NCI-H2171 treated with DMSO at 0.1 percent for 48 hours (cell line): Measurements from ENCODE around the gene HS6ST3.

Source experiments
- DNase-seq: peaks from one replicate; lab custom pipeline; 2025; lab: John Stamatoyannopoulos, UW

HS6ST3 gene

DNA sequence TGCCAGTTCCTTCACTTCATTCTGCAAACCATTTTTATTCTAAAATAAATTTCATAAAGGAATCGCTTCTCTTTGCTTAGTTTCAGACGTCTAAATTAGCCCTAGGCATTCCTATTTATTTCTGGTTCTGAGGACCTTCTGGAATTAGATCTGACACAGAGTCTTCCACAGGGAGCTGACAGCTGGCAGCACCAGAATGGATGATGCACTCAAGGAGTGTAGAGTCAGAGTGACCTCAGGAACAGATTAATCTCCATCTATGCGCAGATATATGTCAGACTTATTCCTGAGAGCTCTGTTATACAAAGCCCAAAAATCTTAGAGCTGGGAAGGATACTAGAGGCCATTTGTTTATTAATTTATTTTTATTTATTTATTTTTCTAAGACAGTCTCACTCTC lies 450.8 kb downstream of the HS6ST3 start:
- peak; percentile 22 for DNase-seq

DNA sequence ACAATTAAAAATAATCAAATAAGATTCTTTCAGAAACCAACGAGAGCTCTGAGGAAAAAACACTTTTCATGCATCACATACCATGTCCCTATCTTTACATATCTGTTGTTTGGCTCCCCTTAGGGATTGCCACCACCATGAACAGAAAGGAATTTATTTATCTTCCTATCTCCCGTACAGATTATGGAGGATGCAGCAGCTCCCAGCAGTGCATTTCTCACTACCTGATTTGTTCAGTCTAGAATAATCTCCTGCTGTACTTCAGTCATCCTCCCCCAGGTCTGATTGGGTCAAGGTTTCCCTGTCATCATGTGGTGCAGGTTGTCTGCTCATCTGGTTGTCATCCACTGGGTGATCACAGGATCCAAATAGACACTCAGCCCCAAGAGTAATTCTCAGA lies 453.1 kb downstream of the HS6ST3 start:
- DNase-seq, result no peak

DNA sequence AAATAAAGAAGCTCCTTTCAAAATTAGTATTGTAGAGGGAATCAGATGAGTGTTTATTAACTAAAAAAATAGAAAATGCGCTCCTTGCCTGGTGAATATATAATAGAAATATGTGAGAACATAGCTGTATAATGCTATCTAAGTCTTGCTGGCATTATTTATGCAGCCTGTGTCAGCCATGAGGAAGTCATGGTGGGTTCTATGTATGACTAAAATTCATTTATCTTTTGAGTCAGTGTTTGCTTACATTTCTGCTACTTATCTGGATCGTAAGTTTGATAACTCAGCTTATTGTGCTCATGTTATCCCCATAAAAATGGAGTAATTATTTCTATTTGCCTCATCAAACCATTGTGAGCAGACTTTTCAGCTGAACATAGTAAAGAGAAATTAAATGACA lies 455.1 kb downstream of the HS6ST3 start:
- no peak for DNase-seq

DNA sequence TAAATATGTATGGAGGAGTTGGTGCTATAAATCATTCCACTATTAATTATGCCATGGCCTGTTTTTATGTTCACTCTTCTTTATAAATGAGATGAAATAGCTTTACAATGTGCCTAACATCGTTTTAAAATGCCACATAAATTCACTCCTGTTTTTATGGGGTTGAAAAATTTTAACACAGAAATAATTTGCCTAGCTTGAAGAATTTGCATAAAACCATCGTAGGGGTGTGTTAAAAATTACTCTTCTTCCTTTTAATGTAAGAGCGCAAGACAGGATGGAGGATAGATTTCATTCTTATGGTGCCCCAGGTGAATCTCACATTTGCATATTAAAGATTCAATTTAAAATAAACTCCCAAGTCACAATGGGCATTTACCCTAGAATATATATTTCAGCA lies 456.6 kb downstream of the HS6ST3 start:
- DNase-seq, result no peak

DNA sequence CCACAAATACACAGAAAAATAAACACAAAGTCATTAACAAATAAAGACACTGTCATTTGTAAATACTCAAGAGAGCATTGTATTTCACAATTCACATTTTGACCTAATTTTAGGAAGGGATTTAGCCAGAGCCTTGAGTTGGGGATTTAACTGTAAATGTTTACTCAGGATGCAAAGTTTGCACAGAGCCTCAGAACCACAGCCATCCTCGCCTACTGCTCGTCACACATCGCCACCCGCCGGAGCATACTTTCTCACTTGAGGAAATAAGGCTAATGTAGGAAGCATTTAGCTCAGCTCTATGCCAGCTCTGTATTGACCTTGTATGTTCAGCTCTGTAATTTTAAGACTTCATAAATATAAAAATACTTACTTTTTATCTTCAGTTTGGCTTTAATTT lies 461.6 kb downstream of the HS6ST3 start:
- no peak for DNase-seq

DNA sequence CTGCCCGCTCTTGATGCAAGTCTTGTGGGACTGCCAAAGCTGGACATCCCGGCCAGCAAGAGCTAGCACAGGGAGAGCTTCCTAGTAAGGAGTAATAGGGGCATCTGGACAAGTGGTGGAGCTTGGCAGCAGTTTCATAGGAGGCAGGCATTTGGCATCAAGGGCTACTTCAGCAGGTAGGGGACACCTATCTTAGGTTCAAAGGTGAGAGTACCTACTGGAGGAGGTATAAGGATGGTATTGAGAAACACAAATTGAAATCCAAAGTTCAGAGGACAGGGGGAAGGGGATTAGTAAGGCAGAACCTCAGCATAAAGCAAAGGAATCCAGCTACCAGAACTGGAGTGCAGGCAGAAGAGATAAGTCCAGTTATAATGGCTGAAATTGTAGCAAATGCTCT lies 462.7 kb downstream of the HS6ST3 start:
- DNase-seq, result no peak

DNA sequence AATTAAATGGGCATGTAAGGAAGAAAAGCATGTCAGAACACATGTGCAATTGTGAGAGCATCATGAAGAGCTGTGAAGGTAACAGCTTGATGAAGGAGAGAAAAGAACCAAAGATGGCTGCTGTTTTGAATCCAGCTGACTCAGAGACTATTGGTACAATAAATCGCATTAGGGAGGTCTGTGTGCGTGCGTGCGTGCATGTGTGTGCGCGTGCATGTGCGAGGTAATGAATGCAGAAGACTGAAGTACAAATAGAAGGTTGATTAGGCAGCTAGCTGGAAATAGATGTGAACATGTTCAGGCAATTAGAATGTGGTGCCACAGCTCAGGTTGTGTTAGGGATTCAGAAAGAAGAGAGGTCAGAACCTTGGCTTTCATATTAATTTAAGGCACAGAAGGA lies 463.9 kb downstream of the HS6ST3 start:
- peak; percentile 23 for DNase-seq

DNA sequence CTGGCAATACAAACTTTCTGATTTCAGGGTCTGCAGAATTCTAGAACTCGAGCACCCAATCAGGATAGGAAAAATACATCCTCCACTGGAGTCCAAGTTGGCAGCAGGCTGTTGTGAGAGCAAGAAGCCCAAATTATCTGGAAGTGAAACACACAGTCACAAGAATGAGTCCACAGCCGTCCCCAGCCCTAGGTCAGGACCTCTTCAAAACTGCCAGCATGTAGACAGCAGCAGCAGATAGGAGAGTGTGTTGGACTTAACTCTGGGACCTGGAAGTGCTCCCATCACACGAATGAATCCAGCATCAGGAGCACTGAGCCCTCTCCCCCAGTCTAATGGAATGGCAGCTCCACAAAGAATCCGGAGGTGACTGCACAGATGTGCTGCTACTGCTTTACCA lies 483.7 kb downstream of the HS6ST3 start:
- no peak for DNase-seq

DNA sequence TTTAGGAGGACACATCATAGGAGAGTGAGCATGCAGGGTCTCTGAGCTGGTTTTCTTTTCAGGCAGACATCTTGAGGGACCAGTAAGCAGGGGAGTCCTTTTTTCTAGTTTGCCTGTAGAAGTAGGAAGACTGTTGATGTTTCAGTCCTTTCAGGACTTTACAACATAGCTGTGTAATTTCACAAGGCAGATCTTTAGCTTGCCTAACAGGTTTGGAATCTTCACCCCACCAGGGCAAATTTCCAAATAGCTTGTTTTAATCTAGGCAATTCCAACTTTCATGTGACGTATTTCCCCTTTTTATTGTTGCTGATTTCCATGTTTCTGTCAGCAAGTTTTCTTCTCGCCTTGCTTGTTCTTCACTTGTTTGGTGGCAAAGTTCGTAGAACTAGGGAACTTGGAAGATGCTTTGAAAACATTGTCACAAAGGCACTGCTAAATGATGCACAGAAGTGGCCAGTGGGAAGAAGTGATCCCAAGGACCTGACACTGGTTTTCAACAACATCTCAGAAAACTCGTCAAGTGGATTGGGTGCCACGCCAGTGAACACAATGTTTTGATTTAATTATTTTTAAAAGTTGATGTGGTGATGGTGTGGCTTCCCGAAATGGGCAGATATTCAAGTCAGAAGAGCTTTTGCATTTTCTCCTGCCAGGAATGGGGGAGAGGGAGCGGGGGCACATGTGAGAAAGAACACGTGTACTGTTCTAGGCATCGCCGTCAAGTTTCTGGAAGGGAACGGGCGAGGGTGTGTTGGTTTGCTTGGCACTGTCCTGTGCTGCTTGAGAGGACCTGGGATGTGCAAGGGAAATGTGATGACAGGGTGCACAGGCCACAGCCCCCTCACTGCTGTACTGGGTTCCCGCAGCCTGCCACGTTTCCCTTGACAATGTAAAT lies 485.8 kb downstream of the HS6ST3 start:
- DNase-seq, result no peak

DNA sequence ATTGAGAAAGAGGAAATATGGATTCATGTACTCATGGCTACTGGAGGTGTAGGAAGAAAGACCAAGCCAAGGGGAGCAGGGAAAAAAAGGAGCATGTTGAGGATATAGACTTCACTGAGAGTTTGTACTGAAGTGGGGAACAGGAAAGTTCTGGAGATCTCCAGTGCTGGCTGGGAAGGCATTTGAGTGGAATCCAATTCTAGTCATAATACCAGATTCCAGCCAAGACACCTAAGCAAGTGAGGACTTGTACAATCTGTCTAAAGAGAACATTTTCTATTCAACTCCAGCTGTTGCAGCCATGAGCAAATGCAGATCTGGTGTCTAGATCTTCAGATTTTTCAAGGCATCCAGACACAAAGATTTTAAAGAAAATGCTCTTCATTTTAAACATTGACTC lies 491.8 kb downstream of the HS6ST3 start:
- DNase-seq, result peak; percentile 43

DNA sequence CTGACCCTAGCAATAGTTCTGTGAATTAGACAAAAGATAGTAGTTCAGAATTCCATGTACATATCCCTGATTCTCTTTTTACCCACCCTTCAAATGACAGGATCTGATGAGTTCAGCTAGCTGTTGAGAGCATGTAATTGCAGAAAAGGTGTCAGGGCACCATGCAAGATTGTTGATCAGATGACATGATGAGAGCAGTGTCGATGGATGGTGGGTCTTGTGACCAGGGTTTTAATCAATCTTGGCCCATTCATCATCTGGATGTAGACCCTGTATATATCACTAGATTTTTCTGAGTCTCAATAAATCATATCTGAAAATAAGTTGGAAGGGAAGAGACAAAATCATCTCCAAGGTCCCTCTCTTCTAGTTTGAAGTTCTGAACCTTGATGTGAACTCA lies 525.3 kb downstream of the HS6ST3 start:
- DNase-seq, result no peak

DNA sequence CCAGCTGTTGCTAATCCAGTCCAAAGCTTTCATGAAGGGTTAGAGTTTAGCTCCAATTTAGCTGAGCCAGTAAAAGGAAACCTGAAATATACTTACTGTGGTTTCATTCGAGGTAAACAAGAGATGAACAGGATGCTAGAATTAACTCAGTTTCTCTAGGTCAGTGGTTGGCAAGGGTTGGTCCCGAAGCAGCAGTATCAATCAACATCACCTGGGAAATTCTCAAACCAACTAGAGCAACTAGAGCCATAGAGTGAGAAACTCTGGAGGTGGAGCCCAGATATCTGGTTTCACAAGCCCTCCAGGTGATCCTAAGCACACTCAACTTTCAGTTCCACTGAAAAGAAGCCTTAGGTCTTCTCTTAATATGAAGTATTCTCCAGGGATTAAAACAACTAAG lies 527.6 kb downstream of the HS6ST3 start:
- peak; percentile 16 for DNase-seq

DNA sequence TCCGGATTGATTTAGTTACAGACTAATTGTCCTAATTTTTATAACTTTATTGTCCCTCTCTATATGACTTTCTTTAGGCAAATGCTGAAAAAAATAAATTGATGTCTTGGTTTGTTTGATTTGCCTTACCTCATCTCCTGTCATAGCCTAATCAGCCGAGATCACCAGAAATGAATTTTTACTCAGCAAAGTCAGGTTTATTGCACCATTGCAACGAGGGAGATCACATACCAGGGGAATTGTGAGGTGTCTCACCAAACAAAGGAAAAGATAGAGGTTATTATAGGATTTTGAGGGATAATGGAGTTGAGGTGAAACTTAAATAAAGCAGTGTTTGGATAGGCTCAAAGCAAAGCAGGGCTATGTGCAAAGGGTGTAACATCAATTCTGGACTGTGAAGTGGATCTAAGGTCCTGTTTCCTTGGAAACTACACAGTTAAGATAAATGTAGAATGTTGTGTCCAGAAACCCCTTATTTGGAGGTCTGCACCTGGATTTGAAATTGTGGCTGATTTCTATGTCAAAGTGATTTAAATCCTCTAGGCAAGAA lies 531.8 kb downstream of the HS6ST3 start:
- DNase-seq, result no peak

DNA sequence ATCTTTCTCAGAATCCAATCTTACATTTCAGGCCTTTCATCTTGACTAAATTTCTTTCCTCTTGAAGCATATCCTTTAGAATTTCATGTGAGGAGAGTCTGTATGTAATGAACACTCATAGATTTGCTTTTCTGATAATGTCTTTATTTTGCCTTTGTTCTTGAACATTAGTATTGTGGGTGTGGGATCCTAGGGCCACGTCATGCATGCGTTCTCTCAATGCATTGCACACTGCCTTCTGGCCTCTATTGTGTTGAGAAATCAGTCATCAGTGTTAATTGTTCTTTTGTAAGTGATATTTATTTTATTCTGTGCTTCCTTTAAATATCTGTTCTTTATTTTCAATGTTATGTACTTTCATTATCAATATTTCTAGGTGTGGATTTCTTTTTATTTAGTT lies 539.4 kb downstream of the HS6ST3 start:
- DNase-seq, result no peak

DNA sequence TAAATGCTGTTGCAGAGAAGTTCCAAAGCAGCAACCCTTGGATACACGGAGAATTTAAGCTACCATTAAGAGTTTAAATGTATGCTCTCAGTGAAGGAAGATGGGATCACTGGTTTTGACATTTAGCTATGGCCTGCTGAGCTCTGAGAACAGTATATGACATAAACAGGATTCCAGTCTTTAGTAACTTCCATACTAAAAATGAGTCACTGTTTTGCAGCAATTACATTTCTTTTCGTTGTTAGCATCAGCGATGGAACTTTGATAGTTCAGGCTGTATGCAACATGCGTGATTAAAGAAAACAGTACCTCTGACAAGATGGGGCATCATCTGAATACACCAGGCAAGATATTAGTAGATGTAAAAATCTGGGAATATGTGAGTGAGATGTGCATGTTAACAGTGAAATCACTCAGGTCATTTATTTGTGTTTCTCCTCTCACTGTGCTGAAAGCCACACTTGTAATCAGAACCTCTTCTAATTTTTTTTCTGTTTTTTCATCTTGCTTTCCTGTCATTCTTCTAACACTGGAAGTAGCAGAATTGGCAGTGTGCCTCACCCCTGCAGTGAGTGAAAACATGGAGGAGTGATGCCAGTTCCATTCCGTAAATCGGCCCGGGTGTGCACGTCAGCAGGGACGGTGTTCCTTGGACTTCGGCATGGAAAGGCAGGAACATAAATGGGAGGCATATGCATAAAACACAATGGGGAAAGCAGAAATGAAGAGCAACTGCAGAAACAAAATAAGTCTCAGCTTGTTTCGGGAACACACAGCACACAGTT lies 542.8 kb downstream of the HS6ST3 start:
- no peak for DNase-seq

DNA sequence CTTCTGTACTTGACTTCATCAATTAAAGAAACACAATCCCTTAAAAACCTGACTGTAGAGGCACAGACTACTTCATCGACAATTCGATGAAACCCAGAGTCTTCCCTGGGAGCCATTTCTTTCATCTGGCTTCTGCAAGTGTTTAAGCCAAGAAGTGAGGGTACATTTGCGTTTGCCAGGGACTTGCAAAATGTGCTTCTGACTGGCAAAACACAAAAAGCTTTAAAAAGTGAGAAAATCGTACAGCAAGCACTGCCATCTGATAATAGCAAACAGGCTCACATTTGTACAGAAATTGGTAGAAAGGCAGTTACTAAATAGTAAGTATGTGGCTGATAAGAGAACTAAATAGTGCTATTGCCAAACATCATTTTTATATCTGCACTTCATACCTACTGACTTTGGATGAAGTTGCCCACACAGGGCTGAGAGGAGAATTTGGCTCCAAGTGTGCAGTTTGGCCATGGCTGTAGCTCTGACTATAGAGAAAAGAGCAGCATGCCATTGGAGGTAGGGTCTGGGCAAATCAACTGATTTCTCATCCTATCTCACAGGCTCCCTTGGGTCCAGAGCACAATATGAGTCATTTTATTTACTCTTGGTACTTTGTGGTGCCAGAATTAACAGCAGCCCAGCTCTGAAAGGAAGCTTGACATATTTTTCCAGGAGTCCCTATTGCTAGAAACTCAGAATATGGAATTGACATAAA lies 546.2 kb downstream of the HS6ST3 start:
- DNase-seq, result no peak

DNA sequence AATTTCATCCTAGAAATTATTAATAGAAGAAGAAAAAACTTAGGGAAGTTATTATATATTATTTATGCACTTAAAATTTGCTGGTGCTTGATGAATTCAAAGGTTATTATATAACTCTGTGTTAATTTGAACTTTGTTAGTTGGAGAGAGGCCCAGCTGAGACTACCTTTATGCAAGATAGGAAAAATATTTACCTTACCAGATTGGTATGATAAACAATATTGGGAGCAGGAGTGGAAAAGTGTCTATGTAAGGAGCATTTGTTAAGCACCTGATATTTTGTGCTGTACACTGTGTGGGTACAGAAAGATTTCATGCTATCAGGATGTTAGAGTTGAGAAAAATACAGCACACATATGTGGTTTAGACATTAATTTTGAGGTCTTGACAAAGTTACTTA lies 547.1 kb downstream of the HS6ST3 start:
- no peak for DNase-seq

DNA sequence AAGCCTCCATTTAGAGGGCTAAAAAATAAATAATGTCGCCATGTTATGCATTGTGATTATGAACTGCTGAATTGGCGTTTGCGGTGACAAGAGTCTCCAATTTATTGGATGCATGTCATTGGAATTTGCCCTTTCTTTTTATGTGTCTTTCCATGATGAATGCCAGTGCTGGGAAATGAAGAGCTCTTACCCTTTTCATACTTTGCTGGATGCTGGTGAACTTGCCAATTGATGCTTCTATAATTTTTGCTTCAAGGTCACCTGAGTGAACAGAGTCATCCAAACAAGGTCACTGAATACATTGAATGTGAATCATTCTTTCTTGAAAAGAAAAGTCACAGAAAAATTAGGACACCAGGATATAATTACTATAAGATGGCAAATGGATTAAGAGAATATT lies 556.2 kb downstream of the HS6ST3 start:
- no peak for DNase-seq

DNA sequence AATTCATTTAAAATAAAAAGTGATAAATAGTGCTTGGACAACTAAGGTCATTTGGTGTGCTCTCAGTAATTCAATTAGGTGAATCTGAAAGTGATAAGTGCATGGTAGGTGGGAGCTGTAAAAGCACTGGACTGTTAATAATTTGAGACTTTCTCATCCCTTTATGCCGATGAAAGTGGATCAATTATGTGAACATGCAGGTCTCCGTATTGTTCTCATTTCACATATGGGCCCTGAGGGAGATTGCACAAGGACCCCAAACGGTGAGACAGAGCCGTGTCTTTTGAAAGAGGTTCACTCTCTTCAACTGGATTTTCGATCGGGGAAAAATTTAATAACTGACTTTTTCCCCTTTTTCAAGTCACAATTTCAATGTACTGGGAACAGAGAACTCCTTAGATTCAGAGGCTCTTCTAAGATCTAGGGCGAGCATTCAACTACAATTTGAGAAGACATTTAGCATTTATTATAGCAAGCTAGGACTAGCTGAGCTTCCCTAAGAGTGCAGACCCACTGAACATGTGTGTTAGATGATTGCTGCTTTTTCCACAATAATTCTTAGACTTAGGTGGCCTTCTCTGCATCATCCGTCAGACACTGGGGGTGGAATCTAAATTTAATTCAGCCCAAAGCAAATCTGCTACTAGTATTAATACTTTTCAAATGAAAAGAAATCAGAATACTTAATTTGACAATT lies 556.8 kb downstream of the HS6ST3 start:
- no peak for DNase-seq

DNA sequence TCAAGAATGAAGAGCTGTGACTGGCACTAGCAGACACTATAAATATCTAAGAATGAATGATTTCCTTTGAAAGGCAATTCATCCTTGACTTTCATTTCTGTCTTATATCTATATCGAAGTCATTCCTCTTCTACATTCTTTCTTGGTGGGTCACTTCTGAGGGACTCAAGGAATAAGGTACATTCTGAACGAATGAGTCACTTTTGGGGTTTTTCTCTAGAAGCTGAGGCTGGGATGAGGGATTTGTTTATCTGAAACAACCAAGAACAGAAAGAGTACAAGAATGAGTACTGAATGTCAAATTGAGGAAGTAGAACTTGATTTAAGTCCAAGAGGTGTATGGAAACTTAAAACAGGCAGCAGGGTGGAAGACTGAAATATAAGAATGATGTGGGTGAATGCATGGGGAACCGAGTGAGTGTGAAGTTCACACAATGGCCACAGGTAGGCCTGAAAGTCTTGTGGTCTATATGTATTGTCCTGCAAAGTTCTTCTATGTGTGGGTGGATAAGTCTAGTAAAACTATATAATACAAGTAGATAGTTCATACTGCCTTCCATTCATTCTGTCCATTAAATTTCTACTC lies 560.5 kb downstream of the HS6ST3 start:
- DNase-seq, result no peak

DNA sequence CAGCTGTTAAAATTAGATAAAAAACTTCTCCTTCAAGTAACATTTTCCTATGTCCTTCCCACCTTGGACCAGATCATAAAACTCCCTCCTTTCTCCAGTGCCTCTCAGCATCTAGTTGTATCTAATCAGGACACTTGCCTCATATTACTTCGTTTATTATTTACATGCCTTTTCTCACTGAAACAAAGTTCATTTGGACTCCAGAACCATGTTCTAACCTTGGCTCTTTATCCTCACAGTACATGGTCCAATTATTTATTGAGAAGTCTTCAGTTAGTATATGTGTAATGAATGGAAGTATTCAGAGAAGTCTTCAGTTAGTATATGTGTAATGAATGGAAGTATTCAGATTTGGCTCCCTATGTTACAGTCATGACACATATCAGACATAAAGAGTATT lies 561.7 kb downstream of the HS6ST3 start:
- no peak for DNase-seq
